HG02885 (cell line): ENCODE measurements around the gene IFIT3.
"Not testable (repeated sequence)": the region's sequence is repeated elsewhere in the genome, so short reads cannot be mapped to it uniquely, and the experiment has no call there.

ENCODE experiments used
- ATAC-seq: cut with Tn5 transposase; IDR thresholded peaks from one replicate; pipeline ENCODE4 v1.9.1; 2021; ENCODE audit warnings: mild to moderate bottlenecking; ENCODE audit not compliant: unreplicated experiment, poor library complexity

IFIT3 gene

GRCh38 chr10:89302625-89303024 lies 25.2 kb upstream of the IFIT3 start:
- ATAC-seq = no peak

GRCh38 chr10:89303161-89303560 lies 24.6 kb upstream of the IFIT3 start:
- ATAC-seq = no peak

- ATAC-seq = no peak
Measured at GRCh38 chr10:89304026-89304425, 23.8 kb upstream of the IFIT3 start.

- ATAC-seq = no peak
Measured at GRCh38 chr10:89304446-89304845, 23.4 kb upstream of the IFIT3 start.

- ATAC-seq = no peak
Measured at GRCh38 chr10:89304925-89305324, 22.9 kb upstream of the IFIT3 start.

GRCh38 chr10:89305766-89306433 lies 21.9 kb upstream of the IFIT3 start:
- ATAC-seq = no peak

- no peak for ATAC-seq
Measured at GRCh38 chr10:89306434-89307268, 21.1 kb upstream of the IFIT3 start.

- ATAC-seq = no peak
Measured at GRCh38 chr10:89307269-89307577, 20.6 kb upstream of the IFIT3 start.

- no peak for ATAC-seq
Measured at GRCh38 chr10:89308266-89308665, 19.5 kb upstream of the IFIT3 start.

GRCh38 chr10:89308736-89309135 lies 19.1 kb upstream of the IFIT3 start:
- no peak for ATAC-seq

- no peak for ATAC-seq
Measured at GRCh38 chr10:89309156-89310055, 18.4 kb upstream of the IFIT3 start.

GRCh38 chr10:89310056-89310893 lies 17.5 kb upstream of the IFIT3 start:
- no peak for ATAC-seq

- ATAC-seq = no peak
Measured at GRCh38 chr10:89312973-89313372, 14.8 kb upstream of the IFIT3 start.

GRCh38 chr10:89314676-89315075 lies 13.1 kb upstream of the IFIT3 start:
- ATAC-seq = no peak

GRCh38 chr10:89318047-89318446 lies 9.8 kb upstream of the IFIT3 start:
- ATAC-seq = not testable (repeated sequence)

GRCh38 chr10:89325081-89325480 lies 2.7 kb upstream of the IFIT3 start:
- ATAC-seq = not testable (repeated sequence)

- not testable (repeated sequence) for ATAC-seq
Measured at GRCh38 chr10:89325856-89326255, 1.9 kb upstream of the IFIT3 start.

GRCh38 chr10:89329151-89329550 lies 1.4 kb downstream of the IFIT3 start:
- no peak for ATAC-seq

- ATAC-seq = not testable (repeated sequence)
Measured at GRCh38 chr10:89330014-89330413, 2.2 kb downstream of the IFIT3 start.
